Panc1 (cell line): ENCODE measurements around the gene PAK4. TPM values are rescaled to one million over a fixed set of nuclear protein-coding genes. Genes with fewer than 3 reads are reported as not detected.
"Not testable (repeated sequence)": the region's sequence is repeated elsewhere in the genome, so short reads cannot be mapped to it uniquely, and the experiment has no call there.

Experiments used
- ATAC-seq: fragments of 200-7000 bp; cut with Tn5 transposase; 2 replicates; pipeline ENCODE4 v1.9.1; 2020; ENCODE audit warnings: mild to moderate bottlenecking, moderate library complexity
- BruUV-seq: library from RNA; stranded (reverse); fragments of 400-500 nt; replicated peaks from 2 replicates; lab custom pipeline; 2021; lab: Mats Ljungman, UMichigan
- CTCF ChIA-PET: fragments of 300-600 bp; sonication (Branson Sonifier 250); formaldehyde crosslinking; loops from one replicate; lab custom pipeline; 2022; ENCODE audit warnings: antibody characterized with exemption; lab: Charles Lee
- POLR2A ChIA-PET: fragments of 300-600 bp; sonication (Branson Sonifier 250); formaldehyde crosslinking; loops from one replicate; lab custom pipeline; 2022; ENCODE audit warnings: antibody characterized with exemption; lab: Charles Lee
- DNase-seq: peaks from one replicate; pipeline ENCODE4 v3.0.0-alpha.2; 2010; ENCODE audit warnings: low read depth, low spot score
- H3K27ac ChIP-seq: 2 replicates; pipeline ENCODE4 v1.5.1; 2011; ENCODE audit warnings: mild to moderate bottlenecking, low read length, inconsistent platforms
- H3K27me3 ChIP-seq: fragments of 200-500 bp; sonication (Bioruptor generic); 2 replicates; pipeline ENCODE4 v1.6.0; 2014; ENCODE audit warnings: low read length, inconsistent platforms; ENCODE audit not compliant: control insufficient read depth, insufficient read depth
- H3K36me3 ChIP-seq: fragments of 200-500 bp; sonication (Bioruptor generic); 2 replicates; pipeline ENCODE4 v1.5.1; 2014; ENCODE audit warnings: inconsistent platforms, mild to moderate bottlenecking, low read length, moderate library complexity; ENCODE audit not compliant: control insufficient read depth, insufficient read depth
- H3K4me1 ChIP-seq: 2 replicates; pipeline ENCODE4 v1.5.1; 2011; ENCODE audit warnings: inconsistent platforms, mild to moderate bottlenecking, low read length, moderate library complexity; ENCODE audit not compliant: control insufficient read depth, insufficient read depth
- H3K4me3 ChIP-seq, 2 experiments: 2 replicates each; pipeline ENCODE4 v1.5.1; 2011 to 2012; ENCODE audit warnings: low read depth in 2 of 2, low read length in 2 of 2, mild to moderate bottlenecking in 2 of 2, inconsistent platforms in 1 of 2, moderate library complexity in 1 of 2
- H3K9me3 ChIP-seq: fragments of 200-500 bp; sonication (Bioruptor generic); 2 replicates; pipeline ENCODE4 v1.5.1; 2014; ENCODE audit warnings: low read depth, mild to moderate bottlenecking, inconsistent platforms, low read length, moderate library complexity; ENCODE audit not compliant: control insufficient read depth, insufficient read depth
- POLR2AphosphoS5 ChIP-seq: IDR thresholded peaks from 2 replicates; pipeline ENCODE4 v1.6.1; 2012; ENCODE audit warnings: mild to moderate bottlenecking, low read depth, low read length, moderate library complexity
- REST ChIP-seq, 2 experiments: IDR thresholded peaks; 2 replicates each; pipeline ENCODE4 v1.6.1; 2011 to 2012; ENCODE audit warnings: low read depth in 2 of 2, control low read depth in 1 of 2, low read length in 1 of 2, mild to moderate bottlenecking in 1 of 2, moderate library complexity in 1 of 2; ENCODE audit not compliant: insufficient read depth in 1 of 2
- SIN3A ChIP-seq: IDR thresholded peaks from 2 replicates; pipeline ENCODE4 v1.6.1; 2012; ENCODE audit warnings: low read depth, mild to moderate bottlenecking, low read length, moderate library complexity, borderline replicate concordance; ENCODE audit not compliant: insufficient read depth
- TCF7L2 ChIP-seq: IDR thresholded peaks from 2 replicates; pipeline ENCODE4 v1.6.1; 2011; ENCODE audit warnings: mild to moderate bottlenecking, low read depth, low read length, inconsistent platforms
- in situ Hi-C: cut with HindIII; loops from 2 replicates; pipeline ENCODE4 v1.10.0; 2016; ENCODE audit warnings: low sequenced_read_pairs, low pct_unique_long_range_greater_than_20kb
- intact Hi-C: fragments of 100-400 bp; cut with micrococcal nuclease; formaldehyde crosslinking; loops from one replicate; pipeline ENCODE4 v1.10.0; 2022; ENCODE audit not compliant: unreplicated experiment
- total RNA-seq: library from RNA; stranded (reverse); gene quantifications from one replicate; pipeline ENCODE4 v1.2.1, GENCODE V29; 2021; ENCODE audit not compliant: unreplicated experiment
- TF ChIP-seq, protein P1 (sequence below): fragments of 450-650 bp; IDR thresholded peaks from 2 replicates; pipeline ENCODE4 v1.5.1; 2017; ENCODE audit warnings: mild to moderate bottlenecking

PAK4 gene
- total RNA-seq, 1 experiment from 2014 or later, result 311 TPM

GRCh38 chr19:39090881-39091280 is 34.7 kb upstream of the PAK4 start:
- Histone ChIP-seq H3K36me3 (no peaks in the 10 kb centered on the region), H3K9me3 (no peaks in the 10 kb centered on the region), H3K27ac (no peak overlapping the region), H3K4me3 (no peak overlapping the region), H3K27me3 (no peaks in the 10 kb centered on the region), H3K4me1 (peaks cover 10% of the 10 kb centered on the region)
- no peak for ATAC-seq
- BruUV-seq, result no TSS peak
- ChIA-PET CTCF (interaction anchor here (0.6 to 0.7 kb wide), 2 partner anchors 39 to 128 kb away, joined by 5 to 9 read pairs; no protein-coding TSS in a partner anchor), POLR2A (interaction anchor here (0.6 to 1.1 kb wide), 3 partner anchors 11 to 17 kb away, joined by 3 to 5 read pairs (median 5); no protein-coding TSS in a partner anchor)
- TF ChIP-seq, protein P1, sequence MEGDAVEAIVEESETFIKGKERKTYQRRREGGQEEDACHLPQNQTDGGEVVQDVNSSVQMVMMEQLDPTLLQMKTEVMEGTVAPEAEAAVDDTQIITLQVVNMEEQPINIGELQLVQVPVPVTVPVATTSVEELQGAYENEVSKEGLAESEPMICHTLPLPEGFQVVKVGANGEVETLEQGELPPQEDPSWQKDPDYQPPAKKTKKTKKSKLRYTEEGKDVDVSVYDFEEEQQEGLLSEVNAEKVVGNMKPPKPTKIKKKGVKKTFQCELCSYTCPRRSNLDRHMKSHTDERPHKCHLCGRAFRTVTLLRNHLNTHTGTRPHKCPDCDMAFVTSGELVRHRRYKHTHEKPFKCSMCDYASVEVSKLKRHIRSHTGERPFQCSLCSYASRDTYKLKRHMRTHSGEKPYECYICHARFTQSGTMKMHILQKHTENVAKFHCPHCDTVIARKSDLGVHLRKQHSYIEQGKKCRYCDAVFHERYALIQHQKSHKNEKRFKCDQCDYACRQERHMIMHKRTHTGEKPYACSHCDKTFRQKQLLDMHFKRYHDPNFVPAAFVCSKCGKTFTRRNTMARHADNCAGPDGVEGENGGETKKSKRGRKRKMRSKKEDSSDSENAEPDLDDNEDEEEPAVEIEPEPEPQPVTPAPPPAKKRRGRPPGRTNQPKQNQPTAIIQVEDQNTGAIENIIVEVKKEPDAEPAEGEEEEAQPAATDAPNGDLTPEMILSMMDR, result no peak
- TF ChIP-seq REST (IDR thresholded peaks at IDR 0.05; ENCODE audit: insufficient read depth in 1 of 2, low read depth in 2 of 2, low read length in 1 of 2) (no peak), SIN3A (no peak), TCF7L2 (no peak), POLR2AphosphoS5 (no peak)
- in situ Hi-C loops, result no loop called here
- DNase-seq, result no peak
- intact Hi-C loops, result no loop called here

DNA sequence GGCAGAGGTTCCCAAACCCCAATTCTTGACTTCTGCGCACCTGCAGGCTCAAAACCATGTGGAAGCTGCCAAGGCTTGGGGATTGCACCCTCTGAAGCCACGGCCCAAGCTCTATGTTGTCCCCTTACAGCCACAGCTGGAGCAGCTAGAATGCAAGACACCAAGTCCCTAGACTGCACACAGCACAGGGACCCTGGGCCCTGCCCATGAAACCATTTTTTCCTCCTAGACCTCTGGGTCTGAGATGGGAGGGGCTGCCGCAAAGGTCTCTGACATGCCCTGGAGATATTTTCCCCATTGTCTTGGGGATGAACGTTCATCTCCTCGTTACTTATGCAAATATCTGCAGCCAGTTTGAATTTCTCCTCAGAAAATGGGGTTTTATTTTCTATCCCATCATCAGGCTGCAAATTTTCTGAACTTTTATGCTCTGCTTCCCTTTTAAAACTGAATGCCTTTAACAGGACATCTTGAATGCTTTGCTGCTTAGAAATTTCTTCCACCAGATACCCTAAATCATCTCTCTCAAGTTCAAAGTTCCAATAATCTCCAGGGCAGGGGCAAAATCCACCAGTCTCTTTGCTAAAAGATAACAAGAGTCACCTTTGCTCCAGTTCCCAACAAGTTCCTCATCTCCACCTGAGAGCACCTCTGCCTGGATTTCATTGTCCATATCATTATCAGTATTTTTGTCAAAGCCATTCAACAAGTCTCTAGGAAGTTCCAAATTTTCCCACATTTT is 29.6 kb upstream of the PAK4 start:
- H3K36me3 ChIP-seq, DNase-seq, H3K4me3 ChIP-seq, BruUV-seq, H3K27me3 ChIP-seq, intact Hi-C loops, ATAC-seq, H3K4me1 ChIP-seq, in situ Hi-C loops, H3K27ac ChIP-seq, H3K9me3 ChIP-seq: not testable (repeated sequence)
- POLR2A ChIA-PET, result interaction anchor here (0.6 kb wide), 1 partner anchor 1105 kb away, joined by 4 read pairs; no protein-coding TSS in a partner anchor
- CTCF ChIA-PET, result interaction anchor here (0.7 kb wide), 1 partner anchor 693 kb away, joined by 5 read pairs; the partner anchor contains the start of gene FAM98C

DNA sequence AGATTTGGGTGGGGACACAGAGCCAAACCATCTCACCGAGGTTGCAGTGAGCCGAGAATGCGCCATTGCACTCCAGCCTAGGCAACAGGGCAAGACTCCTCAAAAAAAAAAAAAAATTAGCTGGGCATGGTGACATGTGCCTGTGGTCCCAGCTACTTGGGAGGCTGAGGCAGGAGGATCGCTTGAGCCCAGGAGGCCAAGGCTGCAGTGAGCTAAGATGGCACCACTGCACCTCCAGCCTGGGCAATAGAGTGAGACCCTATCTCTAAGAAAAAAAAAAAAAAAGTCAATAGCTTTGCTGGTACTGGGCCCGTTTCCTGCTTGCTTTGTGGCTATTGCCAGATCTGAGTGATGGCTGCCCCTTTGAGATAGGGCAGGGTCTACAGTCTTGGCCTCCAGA is 28.3 kb upstream of the PAK4 start:
- POLR2A ChIA-PET, result interaction anchor here (0.6 to 0.7 kb wide), 2 partner anchors 12 to 53 kb away, joined by 3 to 6 read pairs; no protein-coding TSS in a partner anchor
- in situ Hi-C loops, result no loop called here
- Histone ChIP-seq H3K36me3 (no peaks in the 10 kb centered on the region), H3K4me1 (peaks cover 4% of the 10 kb centered on the region; the same call in 1 of the 2 replicates), H3K27ac (no peak overlapping the region), H3K9me3 (no peaks in the 10 kb centered on the region), H3K4me3 (no peak overlapping the region), H3K27me3 (no peaks in the 10 kb centered on the region)
- CTCF ChIA-PET, result no interaction called here
- no TSS peak for BruUV-seq
- intact Hi-C loops, result no loop called here
- ATAC-seq, result no peak
- DNase-seq, result no peak
- TF ChIP-seq, protein P1, result no peak
- TF ChIP-seq SIN3A (no peak), POLR2AphosphoS5 (no peak), TCF7L2 (no peak), REST (IDR thresholded peaks at IDR 0.05; ENCODE audit: insufficient read depth in 1 of 2, low read depth in 2 of 2, low read length in 1 of 2) (no peak)
